IPS DF 19.7 (cell line): ENCODE measurements around the gene ZDHHC22.

Experiments
- DNase-seq: peaks from one replicate; pipeline ENCODE4 v3.0.0-alpha.2; 2013; ENCODE audit warnings: low read depth, low spot score

ZDHHC22 gene

GRCh38 chr14:77103951-77104350 is 37.6 kb downstream of the ZDHHC22 start:
- DNase-seq: no peak

GRCh38 chr14:77103475-77103874 is 38.1 kb downstream of the ZDHHC22 start:
- DNase-seq: no peak

- no peak for DNase-seq
These were observed 39.4 kb downstream of the ZDHHC22 start for GRCh38 chr14:77102154-77102553.

- DNase-seq: no peak
These were observed 40.6 kb downstream of the ZDHHC22 start for GRCh38 chr14:77100961-77101360.

- DNase-seq: no peak
These were observed 42.0 kb downstream of the ZDHHC22 start for GRCh38 chr14:77099425-77100167.

- no peak for DNase-seq
These were observed 42.9 kb downstream of the ZDHHC22 start for GRCh38 chr14:77098529-77099353.

GRCh38 chr14:77097700-77098528 is 43.7 kb downstream of the ZDHHC22 start, which contains the start of gene CIPC:
Gene CIPC, plus strand, starts transcription at chr14:77098258. Its CDS starts 7,451 bp downstream, at chr14:77105709.
- peak; percentile 91 for DNase-seq

GRCh38 chr14:77097006-77097699 is 44.4 kb downstream of the ZDHHC22 start:
- no peak for DNase-seq

- no peak for DNase-seq
These were observed 46.8 kb downstream of the ZDHHC22 start for GRCh38 chr14:77094672-77095284.

GRCh38 chr14:77092676-77093075 is 48.9 kb downstream of the ZDHHC22 start:
- no peak for DNase-seq

- DNase-seq: no peak
These were observed 50.1 kb downstream of the ZDHHC22 start for GRCh38 chr14:77091518-77091917.

- no peak for DNase-seq
These were observed 52.9 kb downstream of the ZDHHC22 start for GRCh38 chr14:77088645-77089044.

- peak; percentile 91 for DNase-seq
These were observed 53.4 kb downstream of the ZDHHC22 start for GRCh38 chr14:77088219-77088618.

GRCh38 chr14:77087631-77088030 is 54.0 kb downstream of the ZDHHC22 start:
- no peak for DNase-seq

GRCh38 chr14:77086951-77087350 is 54.6 kb downstream of the ZDHHC22 start:
- no peak for DNase-seq

GRCh38 chr14:77086017-77086727 is 55.4 kb downstream of the ZDHHC22 start:
- no peak for DNase-seq

- no peak for DNase-seq
These were observed 56.1 kb downstream of the ZDHHC22 start for GRCh38 chr14:77085538-77085937.

- DNase-seq: no peak
These were observed 56.6 kb downstream of the ZDHHC22 start for GRCh38 chr14:77084985-77085384.

- DNase-seq: no peak
These were observed 58.5 kb downstream of the ZDHHC22 start for GRCh38 chr14:77083082-77083481.

- no peak for DNase-seq
These were observed 59.2 kb downstream of the ZDHHC22 start for GRCh38 chr14:77082356-77082755.
